ENCODE measurements around the gene FOXQ1. TPM values are rescaled to one million over a fixed set of nuclear protein-coding genes. Genes with fewer than 3 reads are reported as not detected.

The FOXQ1 gene
- 6.5 and 6.9 TPM in 2 replicates for total RNA-seq

DNA sequence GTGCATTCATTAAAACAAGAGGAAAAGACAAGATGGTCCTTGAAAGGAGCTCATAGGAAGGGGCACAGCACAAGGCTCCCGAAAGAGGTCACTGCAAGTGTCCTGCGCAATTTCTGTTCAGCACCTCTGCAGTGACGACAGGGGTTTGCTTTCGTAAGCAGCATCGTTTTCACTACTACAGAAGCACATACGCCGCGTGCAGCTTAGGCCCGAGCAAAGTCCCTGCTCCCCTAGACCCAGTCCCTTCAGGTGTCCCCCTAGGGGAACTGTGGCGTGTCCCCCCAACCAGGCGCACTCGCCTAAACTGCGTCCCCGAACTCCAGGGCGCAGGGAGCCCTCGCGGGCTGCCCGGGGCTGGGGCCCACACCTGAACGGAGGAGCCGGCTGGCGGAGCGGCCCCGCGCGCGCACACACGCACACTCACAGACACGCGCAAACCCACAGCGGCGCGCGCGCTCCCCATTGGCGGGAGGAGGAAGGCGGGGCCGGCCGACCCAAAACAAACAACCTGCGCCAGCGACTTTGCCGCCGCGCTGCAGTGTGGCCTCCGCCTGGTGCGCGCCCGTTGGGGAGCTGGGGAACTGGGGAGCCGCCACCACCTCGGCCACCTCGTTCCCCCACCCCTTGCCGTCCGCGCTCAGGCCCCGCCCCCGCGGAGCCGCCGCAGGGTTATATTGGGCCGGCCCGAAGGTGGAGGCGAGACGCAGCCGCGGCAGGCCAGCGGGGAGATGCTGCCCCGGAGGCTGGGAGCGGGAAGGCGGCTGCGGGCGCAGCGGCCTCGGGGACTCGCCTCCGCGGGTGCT, at the start of gene FOXQ1:
TSS of gene FOXQ1 (plus strand) at position 699 of the 803 bp plus-strand sequence. CDS start 607 bp downstream, outside the sequence.

Other genes with a start within 250 kb of the FOXQ1 start
- 55.7 and 70.8 TPM in 2 replicates for gene FOXF2, start 77.5 kb downstream of the FOXQ1 start, total RNA-seq

All from smooth muscle cell of trachea (primary cell).